HG03159 (cell line): ENCODE results near the gene SHFL.

Source experiments
- ATAC-seq: cut with Tn5 transposase; IDR thresholded peaks from one replicate; pipeline ENCODE4 v1.9.1; 2021; ENCODE audit warnings: mild to moderate bottlenecking, moderate library complexity; ENCODE audit not compliant: unreplicated experiment

The SHFL gene

GRCh38 chr19:10085641-10086590 is at the start of gene SHFL:
Gene SHFL, plus strand, starts transcription at chr19:10086317. Its CDS starts 111 bp downstream, at chr19:10086428.
- peak; percentile 76 for ATAC-seq

- no peak for ATAC-seq
These were observed 49.5 kb upstream of the SHFL start for GRCh38 chr19:10036601-10037071.

GRCh38 chr19:10037367-10037766 is 48.8 kb upstream of the SHFL start:
- ATAC-seq = no peak

- ATAC-seq = no peak
These were observed 48.3 kb upstream of the SHFL start for GRCh38 chr19:10037809-10038208.

GRCh38 chr19:10043286-10043927 is 42.7 kb upstream of the SHFL start:
- ATAC-seq = no peak

- no peak for ATAC-seq
These were observed 41.7 kb upstream of the SHFL start for GRCh38 chr19:10044390-10044789.

- ATAC-seq = no peak
These were observed 40.7 kb upstream of the SHFL start for GRCh38 chr19:10045371-10045770.

GRCh38 chr19:10049626-10050025 is 36.5 kb upstream of the SHFL start:
- ATAC-seq = no peak

- no peak for ATAC-seq
These were observed 33.3 kb upstream of the SHFL start for GRCh38 chr19:10052602-10053360.

GRCh38 chr19:10061717-10062310 is 24.3 kb upstream of the SHFL start:
- ATAC-seq = no peak

GRCh38 chr19:10068205-10068604 is 17.9 kb upstream of the SHFL start:
- no peak for ATAC-seq

- ATAC-seq = no peak
These were observed 17.1 kb upstream of the SHFL start for GRCh38 chr19:10069046-10069445.

- no peak for ATAC-seq
These were observed 15.2 kb upstream of the SHFL start for GRCh38 chr19:10070730-10071446.

- no peak for ATAC-seq
These were observed 12.0 kb upstream of the SHFL start for GRCh38 chr19:10074153-10074552.

GRCh38 chr19:10076535-10076934 is 9.6 kb upstream of the SHFL start:
- no peak for ATAC-seq

- no peak for ATAC-seq
These were observed 7.8 kb upstream of the SHFL start for GRCh38 chr19:10078329-10078728.

GRCh38 chr19:10079031-10079453 is 7.1 kb upstream of the SHFL start:
- no peak for ATAC-seq

- no peak for ATAC-seq
These were observed 2.2 kb upstream of the SHFL start for GRCh38 chr19:10083911-10084310.

- no peak for ATAC-seq
These were observed 1.3 kb upstream of the SHFL start for GRCh38 chr19:10084803-10085202.

GRCh38 chr19:10086591-10087192 is 575 bp downstream of the SHFL start:
- no peak for ATAC-seq
